ENCODE results near the gene ABCA1. TPM values are rescaled to one million over a fixed set of nuclear protein-coding genes. Genes with fewer than 3 reads are reported as not detected.
"Not testable (repeated sequence)": the region's sequence is repeated elsewhere in the genome, so short reads cannot be mapped to it uniquely, and the experiment has no call there.

ABCA1 gene
- total RNA-seq, 1 donor from 2014 or later, result 33.4 TPM

GRCh38 chr9:104798209-104798995 is 129.6 kb downstream of the ABCA1 start:
- no peak for DNase-seq (ENCODE audit: low spot score)

GRCh38 chr9:104795857-104796256 is 132.1 kb downstream of the ABCA1 start:
- no peak for DNase-seq (ENCODE audit: low spot score)

- no peak for DNase-seq (ENCODE audit: low spot score)
These were observed 132.9 kb downstream of the ABCA1 start for GRCh38 chr9:104795082-104795481.

GRCh38 chr9:104794070-104794469 is 133.9 kb downstream of the ABCA1 start:
- DNase-seq (ENCODE audit: low spot score), result no peak

- DNase-seq (ENCODE audit: low spot score), result no peak
These were observed 139.7 kb downstream of the ABCA1 start for GRCh38 chr9:104788251-104788650.

GRCh38 chr9:104787306-104788015 is 140.5 kb downstream of the ABCA1 start:
- DNase-seq (ENCODE audit: low spot score), result no peak

- DNase-seq (ENCODE audit: low spot score), result no peak
These were observed 141.7 kb downstream of the ABCA1 start for GRCh38 chr9:104786293-104786692.

- no peak for DNase-seq (ENCODE audit: low spot score)
These were observed 143.9 kb downstream of the ABCA1 start for GRCh38 chr9:104784098-104784497.

- DNase-seq (ENCODE audit: low spot score), result no peak
These were observed 144.4 kb downstream of the ABCA1 start for GRCh38 chr9:104783588-104783987.

GRCh38 chr9:104780796-104781395 is 147.1 kb downstream of the ABCA1 start:
- no peak for DNase-seq (ENCODE audit: low spot score)

GRCh38 chr9:104779946-104780535 is 147.9 kb downstream of the ABCA1 start:
- DNase-seq (ENCODE audit: low spot score), result no peak

- DNase-seq (ENCODE audit: low spot score), result no peak
These were observed 148.6 kb downstream of the ABCA1 start for GRCh38 chr9:104779334-104779733.

- no peak for DNase-seq (ENCODE audit: low spot score)
These were observed 149.2 kb downstream of the ABCA1 start for GRCh38 chr9:104778802-104779201.

- no peak for DNase-seq (ENCODE audit: low spot score)
These were observed 151.2 kb downstream of the ABCA1 start for GRCh38 chr9:104776797-104777196.

- DNase-seq (ENCODE audit: low spot score), result no peak
These were observed 152.0 kb downstream of the ABCA1 start for GRCh38 chr9:104775976-104776375.

GRCh38 chr9:104775574-104775936 is 152.4 kb downstream of the ABCA1 start:
- no peak for DNase-seq (ENCODE audit: low spot score)

- no peak for DNase-seq (ENCODE audit: low spot score)
These were observed 153.0 kb downstream of the ABCA1 start for GRCh38 chr9:104774831-104775573.

GRCh38 chr9:104774132-104774531 is 153.8 kb downstream of the ABCA1 start:
- no peak for DNase-seq (ENCODE audit: low spot score)

- no peak for DNase-seq (ENCODE audit: low spot score)
These were observed 155.0 kb downstream of the ABCA1 start for GRCh38 chr9:104772714-104773510.

GRCh38 chr9:104769655-104770054 is 158.3 kb downstream of the ABCA1 start:
- DNase-seq (ENCODE audit: low spot score), result no peak

- not testable (repeated sequence) for DNase-seq (ENCODE audit: low spot score)
These were observed 158.9 kb downstream of the ABCA1 start for GRCh38 chr9:104769029-104769428.
